Measurements from ENCODE around the gene FLOT2.
"Not testable (repeated sequence)": the region's sequence is repeated elsewhere in the genome, so short reads cannot be mapped to it uniquely, and the experiment has no call there.

Gene FLOT2

GRCh38 chr17:28916302-28916934 lies 18.9 kb upstream of the FLOT2 start:
- DNase-seq (ENCODE audit: low read depth), result no peak

GRCh38 chr17:28912938-28913333 lies 15.4 kb upstream of the FLOT2 start:
- no peak for DNase-seq (ENCODE audit: low read depth)

DNA sequence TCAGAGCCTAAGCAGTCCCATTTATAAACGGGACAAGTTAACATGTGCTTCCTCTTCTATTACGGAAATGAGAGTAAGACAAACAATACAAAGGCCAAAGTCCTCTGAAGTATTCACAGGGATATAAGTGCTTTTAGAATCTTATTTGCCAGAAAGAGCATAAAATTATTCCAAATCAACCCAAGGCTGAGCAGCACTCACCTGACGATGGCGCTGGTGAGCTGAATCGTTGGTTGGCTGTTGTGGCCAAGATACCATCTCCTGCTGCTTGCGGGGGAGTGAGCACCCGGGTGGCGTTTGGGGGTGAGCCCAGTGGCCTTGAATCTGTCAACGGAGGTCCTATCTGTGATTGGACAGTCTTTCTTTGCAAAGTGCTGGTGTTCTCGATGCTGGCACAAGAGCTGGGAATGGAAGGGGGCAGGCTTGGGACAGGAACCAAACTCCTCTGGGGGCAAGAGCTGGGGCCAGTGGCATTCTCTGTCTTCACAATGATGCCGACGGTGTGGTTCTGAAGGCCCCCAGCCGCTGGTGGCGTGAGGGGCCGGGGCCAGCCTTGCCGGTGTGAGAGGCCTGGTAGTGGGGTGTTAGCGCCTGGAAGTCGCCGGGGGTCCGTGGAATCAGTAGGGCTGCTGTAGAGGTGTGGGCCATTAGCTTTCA lies 14.9 kb upstream of the FLOT2 start:
- no peak for DNase-seq (ENCODE audit: low read depth)

- DNase-seq (ENCODE audit: low read depth), result no peak
Observed at GRCh38 chr17:28911411-28912045, 14.0 kb upstream of the FLOT2 start.

- DNase-seq (ENCODE audit: low read depth), result no peak
Observed at GRCh38 chr17:28910534-28910933, 13.0 kb upstream of the FLOT2 start.

DNA sequence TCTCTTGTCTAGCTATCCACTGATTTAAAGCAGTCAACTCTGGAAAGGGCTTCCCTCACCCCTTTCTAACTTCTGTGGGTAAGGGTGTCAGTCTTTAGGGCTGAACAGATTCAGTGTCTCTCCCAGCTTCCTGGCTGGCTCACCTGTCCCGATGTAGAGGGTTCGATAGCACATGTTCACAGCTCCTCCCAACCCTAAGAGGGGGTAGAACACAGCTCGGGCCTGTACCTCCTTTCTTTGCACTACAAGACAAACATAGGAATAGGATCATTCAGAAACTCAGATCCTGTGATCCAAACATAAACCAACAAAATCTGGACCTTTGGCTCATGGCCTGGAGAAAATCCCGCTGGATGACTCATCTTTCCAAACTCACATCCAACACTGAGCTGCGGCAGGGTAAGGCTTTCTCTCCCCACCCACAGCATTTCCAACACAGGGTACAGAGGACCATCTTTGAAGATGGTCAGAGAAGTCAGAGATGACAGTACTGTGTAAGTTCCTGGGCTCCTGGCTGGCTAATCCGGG lies 11.2 kb upstream of the FLOT2 start:
- DNase-seq (ENCODE audit: low read depth), result no peak

DNA sequence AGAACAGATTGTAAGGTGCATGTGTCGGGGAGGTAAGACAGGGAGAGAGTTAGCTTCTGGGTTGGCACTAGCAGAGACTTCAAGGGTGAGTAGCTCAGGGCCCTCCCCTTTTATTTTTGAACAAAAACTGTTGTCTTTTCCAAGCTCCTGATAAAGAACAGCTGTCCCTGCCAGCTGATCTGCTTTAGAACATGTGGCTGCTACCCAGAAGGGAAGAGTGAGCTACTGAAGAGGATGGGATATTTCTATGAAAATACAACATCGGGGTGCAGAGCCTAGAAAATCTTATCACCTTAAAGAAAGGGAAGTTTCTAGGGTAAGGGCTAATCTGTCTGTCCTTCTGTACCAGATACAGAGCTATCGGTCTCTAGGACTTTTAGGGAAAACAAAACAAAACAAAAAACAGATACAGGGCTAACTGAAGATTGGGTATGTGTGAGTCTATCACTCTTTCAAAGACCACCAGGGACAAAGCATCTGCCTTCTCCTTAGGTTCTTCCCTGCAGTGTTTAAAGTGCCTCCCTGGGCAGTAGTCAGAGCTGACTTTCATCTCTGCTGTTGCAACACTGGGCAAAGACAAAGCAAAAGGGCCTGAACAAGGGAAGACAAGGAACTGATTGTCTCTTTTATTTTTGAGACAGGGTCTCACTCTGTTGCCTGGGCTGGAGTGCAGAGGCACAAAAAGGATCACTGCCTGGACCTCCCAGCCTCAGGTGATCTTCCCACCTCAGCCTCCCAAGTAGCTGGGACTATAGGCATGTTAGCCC lies 10.4 kb upstream of the FLOT2 start:
- no peak for DNase-seq (ENCODE audit: low read depth)

- DNase-seq (ENCODE audit: low read depth), result no peak
Observed at GRCh38 chr17:28906706-28907438, 9.3 kb upstream of the FLOT2 start.

DNA sequence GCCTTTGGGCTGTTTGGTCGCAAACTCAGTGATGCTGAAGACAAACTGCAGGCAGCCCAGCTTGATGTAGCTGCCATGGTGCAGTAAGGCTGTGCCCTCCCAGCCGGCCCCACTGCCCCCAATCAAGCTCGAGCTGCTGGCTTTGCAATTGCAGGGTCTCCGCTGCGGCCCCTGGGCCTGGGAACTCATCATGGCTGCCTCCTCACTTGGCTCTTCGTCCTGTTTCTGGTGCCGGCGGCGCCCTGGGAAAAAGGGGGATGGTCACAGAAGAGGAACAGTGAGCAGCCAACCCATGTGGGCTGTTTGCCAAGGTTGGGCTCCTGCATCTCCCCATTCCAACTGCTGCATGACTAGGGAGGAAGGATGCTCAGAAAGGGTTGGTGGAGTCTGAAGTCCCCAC lies 8.7 kb upstream of the FLOT2 start:
- no peak for DNase-seq (ENCODE audit: low read depth)

DNA sequence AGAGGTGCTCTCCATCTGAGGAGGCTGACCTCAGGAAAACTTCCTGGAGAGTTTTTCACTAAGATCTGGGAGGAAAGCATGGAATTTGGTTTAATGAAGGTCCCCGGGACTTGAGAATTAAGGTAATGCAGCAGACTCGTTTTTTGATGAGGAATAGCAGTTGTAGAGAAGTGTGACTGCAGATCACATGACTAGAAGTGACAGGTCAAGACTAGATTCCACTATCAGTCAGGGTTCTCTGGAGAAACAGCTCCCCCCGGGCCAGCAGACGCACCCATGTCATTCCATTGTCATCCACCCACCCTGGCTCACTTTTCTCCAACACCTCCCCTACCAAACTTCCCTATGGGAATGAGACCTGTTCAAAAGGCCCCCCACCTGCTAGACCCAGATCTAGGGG lies 7.3 kb upstream of the FLOT2 start:
- no peak for DNase-seq (ENCODE audit: low read depth)

DNA sequence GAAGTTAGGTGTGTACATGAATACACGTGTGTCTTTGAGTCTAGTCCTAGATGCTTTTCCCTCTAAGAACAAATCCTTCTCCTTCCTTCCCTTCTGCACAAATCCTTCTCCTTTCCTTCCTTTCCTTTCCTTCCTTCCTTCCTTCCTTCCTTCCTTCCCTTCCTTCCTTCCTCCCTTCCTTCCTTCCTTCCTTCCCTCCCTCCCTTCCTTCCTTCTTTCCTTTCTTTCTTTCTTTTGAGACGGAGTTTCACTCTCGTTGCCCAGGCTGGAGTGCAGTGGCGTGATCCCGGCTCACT lies 6.0 kb upstream of the FLOT2 start:
- DNase-seq (ENCODE audit: low read depth), result not testable (repeated sequence)

DNA sequence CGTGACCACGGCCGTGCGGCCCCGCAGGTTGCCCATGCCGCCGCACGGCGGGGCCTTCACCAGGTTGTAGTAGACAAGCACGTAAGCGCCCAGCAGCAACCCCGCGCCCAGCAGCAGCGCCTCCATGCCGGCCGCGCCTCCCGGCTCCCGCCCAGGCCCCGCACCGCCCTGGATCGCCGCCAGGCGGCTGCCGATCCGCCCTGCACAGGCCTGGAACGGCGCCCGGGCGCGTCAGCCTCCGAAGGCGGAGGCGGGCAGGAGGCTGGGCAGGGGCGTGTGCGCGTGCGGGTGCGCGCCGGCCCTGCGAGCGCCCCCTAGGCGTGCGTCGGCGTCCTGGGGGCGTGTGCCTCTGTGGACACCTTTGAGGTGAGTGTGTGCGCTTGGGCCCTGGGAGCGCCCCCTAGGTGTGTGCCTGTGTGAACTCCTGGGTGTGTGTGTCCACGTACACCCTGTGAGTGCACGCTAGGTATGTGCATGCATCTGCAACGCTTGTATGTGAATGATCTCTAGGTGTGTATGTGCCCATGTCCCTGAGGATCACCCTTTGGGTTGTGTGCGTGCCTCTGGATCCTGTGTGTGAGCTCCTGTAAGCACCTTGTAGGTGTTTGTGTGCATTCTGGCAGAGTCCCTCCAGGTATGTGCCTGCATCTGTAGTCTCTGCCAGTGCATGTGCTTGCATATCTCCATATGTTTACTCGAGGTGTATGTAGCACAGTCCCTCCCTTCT lies 5.4 kb upstream of the FLOT2 start, which contains the start of gene DHRS13:
DHRS13 (minus strand) TSS at position 261 of the 727 bp plus-strand sequence; CDS start at position 126, 135 bp downstream.
- peak; percentile 97 for DNase-seq (ENCODE audit: low read depth)

GRCh38 chr17:28901866-28902818 lies 4.6 kb upstream of the FLOT2 start:
- DNase-seq (ENCODE audit: low read depth), result peak; percentile 55

DNA sequence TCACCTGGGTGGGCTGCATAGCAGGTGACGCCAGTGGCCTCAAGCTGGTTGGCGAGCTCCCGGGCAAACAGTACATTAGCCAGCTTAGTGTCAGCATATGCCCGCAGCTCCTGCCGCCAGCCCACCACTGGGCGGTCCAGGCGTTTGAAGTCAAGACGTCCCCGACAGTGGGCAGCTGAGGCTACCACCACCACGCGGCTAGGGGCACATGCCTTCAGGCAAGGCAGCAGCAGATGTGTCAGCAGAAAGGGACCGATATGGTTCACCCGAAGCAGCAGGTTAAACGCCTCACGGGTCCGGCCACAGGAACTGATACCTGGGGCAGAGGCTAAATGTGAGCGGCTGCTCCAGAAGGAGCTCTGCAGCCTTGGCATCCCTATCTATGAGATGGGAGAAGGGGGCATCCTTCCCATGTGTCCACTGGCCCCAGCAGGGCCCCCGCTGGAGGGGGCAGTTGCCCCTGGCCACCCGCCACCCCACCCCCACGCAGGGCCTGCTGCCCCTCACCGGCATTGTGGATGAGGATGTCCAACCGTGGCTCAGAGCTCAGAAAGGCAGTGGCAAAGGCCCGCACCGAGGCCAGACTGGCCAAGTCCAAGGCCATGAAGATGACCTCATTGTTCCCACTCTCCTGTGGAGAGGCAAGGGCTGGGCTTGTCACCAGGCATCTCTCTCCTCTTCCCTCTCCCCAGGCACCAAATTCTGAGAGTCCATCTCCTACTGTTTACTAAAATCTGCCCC lies 3.6 kb upstream of the FLOT2 start:
- no peak for DNase-seq (ENCODE audit: low read depth)

GRCh38 chr17:28899212-28899815 lies 1.8 kb upstream of the FLOT2 start:
- no peak for DNase-seq (ENCODE audit: low read depth)

DNA sequence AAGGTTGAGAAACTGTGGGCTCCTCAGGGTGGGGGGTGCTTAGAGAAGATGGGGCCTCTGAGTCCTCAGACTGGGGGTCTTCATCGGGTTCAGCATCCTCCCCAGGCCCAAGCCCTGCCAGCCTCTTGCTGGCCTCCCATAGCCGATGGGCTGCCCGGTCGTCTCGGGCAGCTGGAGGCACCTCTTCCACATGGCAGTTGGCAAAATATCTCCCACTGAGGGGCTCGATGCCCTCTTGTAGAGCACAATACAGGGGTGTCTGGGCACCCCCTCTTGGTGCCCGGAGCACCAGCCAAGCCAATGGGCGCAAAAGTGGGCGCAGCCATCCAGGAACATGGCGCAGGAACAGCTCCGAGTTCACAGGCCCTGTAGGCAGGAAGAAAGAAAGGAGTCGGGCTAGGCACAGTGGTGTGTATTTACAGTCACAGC lies 1.0 kb upstream of the FLOT2 start:
- DNase-seq (ENCODE audit: low read depth), result no peak

DNA sequence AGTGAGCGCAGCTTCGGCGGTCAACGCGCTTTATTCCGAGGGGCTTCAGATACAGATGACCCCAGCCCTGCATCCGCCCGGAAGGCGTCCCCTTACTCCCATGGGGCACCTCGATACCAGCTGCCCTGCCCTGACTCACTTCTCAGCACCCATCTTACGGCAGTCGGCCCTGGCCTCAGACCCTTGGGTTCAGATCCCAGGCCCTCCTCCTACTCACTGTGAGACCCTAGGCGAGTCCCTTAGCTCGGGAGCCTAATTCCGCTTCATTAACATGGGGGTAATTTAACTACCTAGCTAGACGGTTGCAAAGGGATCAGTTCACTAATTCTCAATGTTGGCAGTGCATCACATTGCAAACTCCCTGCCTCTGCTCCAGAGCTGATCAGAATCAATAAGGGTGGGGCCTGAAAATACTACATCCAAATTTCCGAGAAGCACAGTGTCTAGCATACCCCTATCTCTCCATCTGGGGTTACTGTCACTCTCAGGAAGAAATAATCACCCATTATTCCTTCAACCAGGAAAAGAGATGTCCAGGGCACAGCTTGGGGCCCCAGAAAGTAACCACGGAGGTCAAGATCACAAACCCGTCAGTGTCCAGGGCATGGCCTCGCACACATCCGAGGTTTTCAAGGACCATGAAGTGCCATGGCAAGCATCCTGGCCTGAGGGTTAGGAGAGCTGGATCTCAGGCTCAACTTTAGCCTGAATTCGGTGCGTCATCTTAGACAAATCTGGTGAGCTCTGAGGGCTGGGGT lies 415 bp upstream of the FLOT2 start:
- no peak for DNase-seq (ENCODE audit: low read depth)

GRCh38 chr17:28896491-28896883 lies 1.0 kb downstream of the FLOT2 start:
- DNase-seq (ENCODE audit: low read depth), result no peak

Data from activated T-cell treated with anti-CD3 and anti-CD28 coated beads for 48 hours (primary cell).